Right lobe of liver (tissue), 4 donors: ENCODE data around the gene PPP6C.
"Not testable (repeated sequence)": the region's sequence is repeated elsewhere in the genome, so short reads cannot be mapped to it uniquely, and the experiment has no call there.

ENCODE experiments used
- POLR2A ChIP-seq: fragments of 450-650 bp; IDR thresholded peaks from one replicate; pipeline ENCODE4 v1.6.1; 2017; ENCODE audit warnings: antibody characterized with exemption, mild to moderate bottlenecking
- TF ChIP-seq, protein P1 (sequence below), 4 donors: fragments of 200-600 bp in 3 of 4; fragments of 450-650 bp in 1 of 4; IDR thresholded peaks; one replicate each; pipeline versions ENCODE4 v1.5.1 to v1.8.0; 2016 to 2022; ENCODE audit warnings: antibody characterized with exemption in 4 of 4, mild to moderate bottlenecking in 2 of 4
- donor health status: DM: no; HTN: no; CAD: no.
- donor health status: DM: no; HTN: no; CAD: no.
- donor health status: DM: no; HTN: yes; CAD: no.

DNA sequence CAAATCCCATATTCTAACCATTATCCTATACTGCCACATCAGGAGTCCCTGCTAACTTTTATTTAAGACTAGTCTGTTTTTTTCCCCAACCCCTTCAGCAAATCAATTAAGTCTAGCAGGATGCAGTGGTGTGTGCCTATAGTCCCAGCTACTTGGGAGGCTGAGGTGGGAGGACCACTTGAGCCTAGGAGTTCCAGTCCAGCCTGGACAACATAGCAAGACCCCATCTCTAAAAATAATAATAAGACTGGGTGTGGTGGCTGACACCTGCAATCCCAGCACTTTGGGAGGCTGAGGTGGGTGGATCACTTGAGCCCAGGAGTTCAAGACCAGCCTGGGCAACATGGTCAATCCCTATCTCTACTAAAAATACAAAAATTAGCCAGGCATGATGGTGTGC is 35.3 kb upstream of the PPP6C start:
- TF ChIP-seq, protein P1, sequence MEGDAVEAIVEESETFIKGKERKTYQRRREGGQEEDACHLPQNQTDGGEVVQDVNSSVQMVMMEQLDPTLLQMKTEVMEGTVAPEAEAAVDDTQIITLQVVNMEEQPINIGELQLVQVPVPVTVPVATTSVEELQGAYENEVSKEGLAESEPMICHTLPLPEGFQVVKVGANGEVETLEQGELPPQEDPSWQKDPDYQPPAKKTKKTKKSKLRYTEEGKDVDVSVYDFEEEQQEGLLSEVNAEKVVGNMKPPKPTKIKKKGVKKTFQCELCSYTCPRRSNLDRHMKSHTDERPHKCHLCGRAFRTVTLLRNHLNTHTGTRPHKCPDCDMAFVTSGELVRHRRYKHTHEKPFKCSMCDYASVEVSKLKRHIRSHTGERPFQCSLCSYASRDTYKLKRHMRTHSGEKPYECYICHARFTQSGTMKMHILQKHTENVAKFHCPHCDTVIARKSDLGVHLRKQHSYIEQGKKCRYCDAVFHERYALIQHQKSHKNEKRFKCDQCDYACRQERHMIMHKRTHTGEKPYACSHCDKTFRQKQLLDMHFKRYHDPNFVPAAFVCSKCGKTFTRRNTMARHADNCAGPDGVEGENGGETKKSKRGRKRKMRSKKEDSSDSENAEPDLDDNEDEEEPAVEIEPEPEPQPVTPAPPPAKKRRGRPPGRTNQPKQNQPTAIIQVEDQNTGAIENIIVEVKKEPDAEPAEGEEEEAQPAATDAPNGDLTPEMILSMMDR (IDR thresholded peaks at IDR 0.05) = not testable (repeated sequence)
- TF ChIP-seq POLR2A = not testable (repeated sequence)
